IMR-90 (cell line): Measurements from ENCODE around the gene EML4. TPM values are rescaled to one million over a fixed set of nuclear protein-coding genes. Genes with fewer than 3 reads are reported as not detected.

Experiments
- ATAC-seq: fragments of 200-7000 bp; cut with Tn5 transposase; 2 replicates; pipeline ENCODE4 v1.9.1; 2020; ENCODE audit warnings: low read depth, mild to moderate bottlenecking, moderate library complexity
- BruUV-seq: library from RNA; stranded (reverse); fragments of 400-500 nt; replicated peaks from 2 replicates; lab custom pipeline; 2021; lab: Mats Ljungman, UMichigan
- CTCF ChIA-PET: fragments of 300-600 bp; formaldehyde crosslinking; extraction: SDS; loops from one replicate; lab custom pipeline; 2021; ENCODE audit warnings: antibody characterized with exemption; lab: Yijun Ruan, JAX
- POLR2A ChIA-PET: fragments of 300-600 bp; sonication (Branson Sonifier 250); formaldehyde crosslinking; loops from one replicate; lab custom pipeline; 2022; ENCODE audit warnings: antibody characterized with exemption; ENCODE audit not compliant: unreplicated experiment; lab: Charles Lee
- DNase-seq: peaks from one replicate; pipeline ENCODE4 v3.0.0; 2013
- H2AFZ ChIP-seq: replicated peaks from 2 replicates; pipeline ENCODE3; 2013; ENCODE audit warnings: low read length, mild to moderate bottlenecking; ENCODE audit not compliant: poor library complexity
- H2AK5ac ChIP-seq: 2 replicates; pipeline ENCODE4 v1.6.1; 2013; ENCODE audit warnings: low read depth, low read length, inconsistent platforms
- H2AK9ac ChIP-seq: replicated peaks from 2 replicates; pipeline ENCODE3; 2013; ENCODE audit warnings: mild to moderate bottlenecking, low read depth, low read length, moderate library complexity; ENCODE audit not compliant: poor library complexity
- H2BK120ac ChIP-seq: 2 replicates; pipeline ENCODE4 v1.6.1; 2013; ENCODE audit warnings: low read depth, low read length, inconsistent platforms
- H2BK15ac ChIP-seq: 3 replicates; pipeline ENCODE4 v1.6.1; 2013; ENCODE audit warnings: low read depth, low read length, inconsistent platforms
- H2BK20ac ChIP-seq: 2 replicates; pipeline ENCODE4 v1.6.1; 2013; ENCODE audit warnings: low read depth, mild to moderate bottlenecking, inconsistent platforms, low read length, moderate library complexity
- H2BK5ac ChIP-seq: 2 replicates; pipeline ENCODE4 v1.6.1; 2013; ENCODE audit warnings: mild to moderate bottlenecking, low read depth, low read length, inconsistent platforms; ENCODE audit not compliant: poor library complexity, severe bottlenecking
- H3K14ac ChIP-seq: replicated peaks from 2 replicates; pipeline ENCODE4 v1.6.1; 2013; ENCODE audit warnings: low read depth, low read length, inconsistent platforms
- H3K18ac ChIP-seq: 2 replicates; pipeline ENCODE4 v1.6.1; 2013; ENCODE audit warnings: low read depth, low read length, control low read depth
- H3K23ac ChIP-seq: 2 replicates; pipeline ENCODE4 v1.6.1; 2013; ENCODE audit warnings: low read depth, low read length, inconsistent platforms
- H3K27ac ChIP-seq: 2 replicates; pipeline ENCODE4 v1.5.1; 2013; ENCODE audit warnings: mild to moderate bottlenecking, control low read depth, low read length; ENCODE audit not compliant: insufficient read depth
- H3K27me3 ChIP-seq: 2 replicates; pipeline ENCODE4 v1.6.1; 2013; ENCODE audit warnings: low read length; ENCODE audit not compliant: control insufficient read depth, insufficient read depth
- H3K36me3 ChIP-seq: 2 replicates; pipeline ENCODE4 v1.6.1; 2013; ENCODE audit warnings: low read length, mixed read lengths; ENCODE audit not compliant: control insufficient read depth, insufficient read depth
- H3K4ac ChIP-seq: 2 replicates; pipeline ENCODE4 v1.6.1; 2013; ENCODE audit warnings: low read depth, low read length, inconsistent platforms
- H3K4me1 ChIP-seq: 2 replicates; pipeline ENCODE4 v1.6.1; 2013; ENCODE audit warnings: low read length, mixed read lengths; ENCODE audit not compliant: control insufficient read depth, insufficient read depth
- H3K4me2 ChIP-seq: 2 replicates; pipeline ENCODE4 v1.6.1; 2013; ENCODE audit warnings: low read depth, mild to moderate bottlenecking, control low read depth, low read length, moderate library complexity
- H3K4me3 ChIP-seq: 2 replicates; pipeline ENCODE4 v1.5.1; 2013; ENCODE audit warnings: low read depth, mild to moderate bottlenecking, control low read depth, low read length, moderate library complexity; ENCODE audit not compliant: insufficient read depth
- H3K56ac ChIP-seq: 2 replicates; pipeline ENCODE4 v1.6.1; 2013; ENCODE audit warnings: low read length, inconsistent platforms; ENCODE audit not compliant: insufficient read depth; ENCODE audit errors: extremely low read depth
- H3K79me1 ChIP-seq, 2 experiments: 2 replicates each; pipeline ENCODE4 v1.6.1; 2013; ENCODE audit warnings: low read length in 2 of 2, inconsistent platforms in 1 of 2, low read depth in 1 of 2
- H3K9ac ChIP-seq: 2 replicates; pipeline ENCODE4 v1.6.1; 2013; ENCODE audit warnings: low read depth, low read length, control low read depth
- H3K9me1 ChIP-seq: 2 replicates; pipeline ENCODE4 v1.6.1; 2013; ENCODE audit warnings: low read length, inconsistent platforms; ENCODE audit not compliant: insufficient read depth
- H3K9me3 ChIP-seq: 2 replicates; pipeline ENCODE4 v1.6.1; 2013; ENCODE audit warnings: low read length; ENCODE audit not compliant: control insufficient read depth, insufficient read depth
- H4K20me1 ChIP-seq: 2 replicates; pipeline ENCODE4 v1.6.1; 2013; ENCODE audit warnings: low read length, inconsistent platforms; ENCODE audit not compliant: insufficient read depth
- H4K5ac ChIP-seq: 2 replicates; pipeline ENCODE4 v1.6.1; 2013; ENCODE audit warnings: mild to moderate bottlenecking, low read depth, low read length, control low read depth
- H4K8ac ChIP-seq, 2 experiments: 2 replicates each; pipeline ENCODE4 v1.6.1; 2013; ENCODE audit warnings: low read depth in 2 of 2, low read length in 2 of 2, control low read depth in 1 of 2, inconsistent platforms in 1 of 2
- H4K91ac ChIP-seq: 2 replicates; pipeline ENCODE4 v1.6.1; 2013; ENCODE audit warnings: low read depth, low read length, inconsistent platforms; ENCODE audit not compliant: insufficient read depth
- BHLHE40 ChIP-seq: fragments of 150-350 bp; IDR thresholded peaks from 2 replicates; pipeline ENCODE4 v1.6.1; 2016; ENCODE audit warnings: mild to moderate bottlenecking, low read depth, low read length
- NFE2L2 ChIP-seq: fragments of 150-350 bp; IDR thresholded peaks from 2 replicates; pipeline ENCODE4 v1.6.1; 2016; ENCODE audit warnings: low read depth, mild to moderate bottlenecking, low read length
- RCOR1 ChIP-seq: IDR thresholded peaks from 2 replicates; pipeline ENCODE4 v1.6.1; 2012; ENCODE audit warnings: mild to moderate bottlenecking, low read length, improper control_type of control experiment; ENCODE audit not compliant: insufficient replicate concordance
- SMC3 ChIP-seq: fragments of 150-350 bp; IDR thresholded peaks from 2 replicates; pipeline ENCODE4 v1.6.1; 2016; ENCODE audit warnings: low read depth, mild to moderate bottlenecking, antibody characterized with exemption, low read length, moderate library complexity
- WGBS, 2 experiments: methylation state at CpG; one replicate each; pipeline versions ENCODE4 v1.1.5 to v1.1.7; 2013; ENCODE audit warnings: missing lambda C conversion rate in 2 of 2; ENCODE audit not compliant: insufficient read length in 1 of 2; ENCODE audit errors: extremely low coverage in 2 of 2; 5-methylcytosine and 5-hydroxymethylcytosine counted together
- dilution Hi-C: fragments of 300-500 bp; cut with HindIII; formaldehyde crosslinking; loops from one replicate; pipeline ENCODE4 v1.14.3; 2018; ENCODE audit warnings: low sequenced_read_pairs; ENCODE audit not compliant: unreplicated experiment
- in situ Hi-C: fragments of 300-500 bp; cut with MboI; formaldehyde crosslinking; loops from 3 replicates; pipeline ENCODE4 v1.14.3; 2019; ENCODE audit warnings: low sequenced_read_pairs, inconsistent platforms, mixed read lengths
- intact Hi-C: fragments of 100-400 bp; cut with micrococcal nuclease; formaldehyde crosslinking; loops from 2 replicates; pipeline ENCODE4 v1.10.0; 2022
- polyA plus RNA-seq, 3 experiments: library from polyadenylated mRNA; depleted of rRNA; stranded (reverse); fragments of >200 nt; gene quantifications; 2 replicates each; pipeline ENCODE4 v1.2.3, GENCODE V29; 2012; ENCODE audit warnings: low replicate concordance in 1 of 3
- total RNA-seq: library from RNA; depleted of rRNA; stranded (reverse); fragments of >200 nt; gene quantifications from 2 replicates; pipeline ENCODE4 v1.2.3, GENCODE V29; 2012

The EML4 gene
- total and polyA plus RNA-seq, 2 of the 4 experiments (the other 2 are of a cell fraction), result 29.7 to 73.7 TPM

DNA sequence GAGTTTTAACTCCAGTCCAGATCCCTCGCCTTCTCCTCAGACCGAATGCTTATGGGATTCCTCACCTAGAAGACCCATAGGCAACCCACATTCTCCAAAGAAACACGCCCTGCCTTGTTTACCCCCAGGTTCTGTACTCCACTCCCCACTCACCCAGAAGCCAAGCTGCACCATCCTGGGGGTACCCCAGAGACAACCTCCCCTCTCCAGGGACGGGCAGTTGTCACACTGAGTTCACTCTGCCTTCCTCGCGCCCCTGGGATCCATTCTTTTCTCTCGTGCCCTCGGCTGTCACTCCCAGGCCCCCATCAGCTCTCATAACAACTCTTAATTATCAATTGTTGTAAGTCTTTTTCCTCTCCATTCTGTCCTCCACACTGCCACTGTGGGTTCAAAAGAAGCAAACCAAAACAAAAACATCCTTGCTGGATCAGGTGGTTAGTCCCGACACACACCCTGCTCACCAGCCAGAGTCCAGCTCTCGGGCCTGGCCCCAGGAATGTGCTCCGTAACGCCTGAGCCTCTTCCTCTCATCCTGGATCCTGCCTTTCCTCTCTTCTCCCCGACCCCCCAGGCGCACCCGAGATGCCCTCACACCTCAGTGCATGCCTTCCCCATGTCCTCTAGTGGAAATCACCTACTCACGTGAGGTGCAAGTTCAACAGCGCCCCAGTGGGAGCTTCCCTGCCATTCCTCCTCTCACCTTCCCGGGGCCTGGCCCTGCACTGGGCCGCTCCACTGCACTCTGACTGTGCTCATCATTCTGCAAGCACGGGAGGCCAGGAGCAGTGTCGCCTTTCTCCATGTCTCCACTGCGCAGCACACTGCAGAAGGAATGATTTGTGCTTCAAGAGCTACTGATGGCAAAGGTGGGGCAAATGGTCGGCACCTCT lies 171.1 kb downstream of the EML4 start (continued):
- no peak for TF ChIP-seq BHLHE40

DNA sequence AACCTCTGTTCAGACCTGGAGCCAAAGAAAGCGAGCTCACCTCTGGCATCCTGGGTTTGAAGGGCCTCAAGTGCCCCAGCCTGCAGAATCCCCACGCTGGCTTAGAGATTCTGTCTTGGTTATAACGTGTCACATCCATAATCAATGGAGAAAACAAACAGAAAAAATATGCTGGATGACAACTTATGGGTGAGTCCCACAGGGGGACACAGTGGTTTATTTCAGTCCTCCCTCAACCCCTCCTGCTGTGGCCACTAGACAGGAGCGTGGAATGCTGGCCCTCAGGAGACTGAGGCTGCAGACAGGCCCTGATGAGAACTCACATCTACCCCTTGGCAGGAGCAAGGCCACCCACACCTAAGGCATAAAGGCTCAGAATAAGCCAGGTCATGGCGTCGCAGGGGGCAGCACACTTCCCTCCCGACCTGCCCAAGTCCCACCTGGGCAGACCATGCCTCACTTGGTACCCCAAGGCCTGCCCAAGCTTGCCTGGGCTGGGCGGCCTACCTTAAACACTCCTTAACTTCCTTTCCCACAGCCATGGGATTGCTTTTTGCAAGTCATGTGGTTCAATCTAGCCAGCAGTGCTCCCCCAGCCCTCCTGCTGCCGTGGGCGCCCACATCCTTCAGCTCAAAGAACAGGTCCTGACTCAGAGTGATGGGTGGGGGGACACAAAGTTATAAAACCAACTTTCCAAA lies 171.9 kb downstream of the EML4 start:
- H3K4ac ChIP-seq, result no peak overlapping the region
- H4K8ac ChIP-seq, result no peak overlapping the region
- no peaks in the 10 kb centered on the region for H3K27me3 ChIP-seq
- DNase-seq (no peak), ATAC-seq (no peak)
- in situ Hi-C loops (no loop called here), intact Hi-C loops (no loop called here), dilution Hi-C loops (no loop called here)
- H4K91ac ChIP-seq, result no peak overlapping the region
- peak overlapping the region; percentile 12 for H2BK5ac ChIP-seq
- no peak overlapping the region for H2BK120ac ChIP-seq
- H3K18ac ChIP-seq, result no peak overlapping the region
- no peak overlapping the region for H3K56ac ChIP-seq
- H4K5ac ChIP-seq, result no peak overlapping the region
- no peaks in the 10 kb centered on the region for H3K9me3 ChIP-seq
- H3K4me1 ChIP-seq, result peaks cover 15% of the 10 kb centered on the region
- H3K9me1 ChIP-seq, result peaks cover 32% of the 10 kb centered on the region
- H2AK9ac ChIP-seq, result no peak overlapping the region
- peaks cover 35 to 79% of the 10 kb centered on the region in 2 experiments for H3K79me1 ChIP-seq
- no peak overlapping the region for H2BK15ac ChIP-seq
- peaks cover 6% of the 10 kb centered on the region for H4K20me1 ChIP-seq
- CTCF ChIA-PET, result no interaction called here
- H2AK5ac ChIP-seq, result peak overlapping the region; percentile 45; the same call in 1 of the 2 replicates
- POLR2A ChIA-PET, result no interaction called here
- no peak overlapping the region for H2AFZ ChIP-seq
- H3K9ac ChIP-seq, result no peak overlapping the region
- whole genome bisulfite sequencing, 2 experiments, result 89% methylated on average over 1 of the region's 10 CpGs; no CpG with 5 or more reads in 1 of the 2 experiments
- H3K23ac ChIP-seq, result no peak overlapping the region
- TF ChIP-seq RCOR1 (no peak), SMC3 (no peak), NFE2L2 (no peak)
- H2BK20ac ChIP-seq, result no peak overlapping the region
- no peak overlapping the region for H3K27ac ChIP-seq
- no peak overlapping the region for H3K14ac ChIP-seq
- H3K36me3 ChIP-seq, result peaks cover 39% of the 10 kb centered on the region
- H3K4me2 ChIP-seq, result no peak overlapping the region
- H3K4me3 ChIP-seq, result no peak overlapping the region
- BruUV-seq, result no TSS peak
